A673 (cell line): Measurements from ENCODE around the gene MRFAP1L1. TPM values are rescaled to one million over a fixed set of nuclear protein-coding genes. Genes with fewer than 3 reads are reported as not detected.
"Not testable (repeated sequence)": the region's sequence is repeated elsewhere in the genome, so short reads cannot be mapped to it uniquely, and the experiment has no call there.

Experiments
- Bru-seq: library from RNA; stranded (reverse); fragments of 400-500 nt; gene quantifications from one replicate; lab custom pipeline; 2021; lab: Mats Ljungman, UMichigan
- BruChase-seq, 2 experiments: library from RNA; stranded (reverse); fragments of 400-500 nt; gene quantifications; one replicate each; lab custom pipeline; 2021; lab: Mats Ljungman, UMichigan
- BruUV-seq: library from RNA; stranded (reverse); fragments of 400-500 nt; replicated peaks from 2 replicates; lab custom pipeline; 2021; lab: Mats Ljungman, UMichigan
- CTCF ChIA-PET: fragments of 300-600 bp; sonication (Branson Sonifier 250); formaldehyde crosslinking; loops from one replicate; lab custom pipeline; 2022; ENCODE audit warnings: antibody characterized with exemption; lab: Charles Lee
- POLR2A ChIA-PET: fragments of 300-600 bp; sonication (Branson Sonifier 250); formaldehyde crosslinking; loops from one replicate; lab custom pipeline; 2022; ENCODE audit warnings: antibody characterized with exemption; ENCODE audit not compliant: low non-redundant PET; lab: Charles Lee
- DNase-seq: peaks from one replicate; pipeline ENCODE4 v3.0.0-alpha.2; 2015; ENCODE audit warnings: low spot score
- H3K27ac ChIP-seq: fragments of 200-600 bp; sonication (generic); 2 replicates; pipeline ENCODE4 v1.5.1; 2016; ENCODE audit warnings: mixed run types, low read depth, mild to moderate bottlenecking, mixed read lengths, antibody characterized with exemption, low read length; ENCODE audit not compliant: poor library complexity, severe bottlenecking
- H3K27me3 ChIP-seq: fragments of 200-600 bp; sonication (generic); replicated peaks from 2 replicates; pipeline ENCODE4 v1.6.1; 2017; ENCODE audit warnings: mixed run types, low read depth, mild to moderate bottlenecking, mixed read lengths, antibody characterized with exemption, low read length; ENCODE audit not compliant: insufficient read depth, poor library complexity
- H3K36me3 ChIP-seq: fragments of 200-600 bp; sonication (generic); 2 replicates; pipeline ENCODE4 v1.6.1; 2016; ENCODE audit warnings: mixed run types, mild to moderate bottlenecking, mixed read lengths, antibody characterized with exemption, low read length; ENCODE audit not compliant: insufficient read depth, poor library complexity, severe bottlenecking
- H3K4me1 ChIP-seq: fragments of 200-600 bp; sonication (generic); 2 replicates; pipeline ENCODE4 v1.6.1; 2017; ENCODE audit warnings: mixed run types, mild to moderate bottlenecking, mixed read lengths, antibody characterized with exemption, low read length; ENCODE audit not compliant: insufficient read depth, poor library complexity, severe bottlenecking
- H3K4me3 ChIP-seq: fragments of 200-600 bp; sonication (generic); 2 replicates; pipeline ENCODE4 v1.5.1; 2016; ENCODE audit warnings: low read depth, mixed run types, mild to moderate bottlenecking, mixed read lengths, low read length; ENCODE audit not compliant: poor library complexity, severe bottlenecking
- H3K9me3 ChIP-seq: fragments of 200-600 bp; sonication (generic); 2 replicates; pipeline ENCODE4 v1.6.1; 2016; ENCODE audit warnings: mixed run types, low read depth, mild to moderate bottlenecking, mixed read lengths, antibody characterized with exemption, low read length; ENCODE audit not compliant: poor library complexity, severe bottlenecking
- EZH2 ChIP-seq: fragments of 200-600 bp; sonication (generic); IDR thresholded peaks from 2 replicates; pipeline ENCODE4 v1.6.1; 2017; ENCODE audit warnings: borderline replicate concordance, low read depth, mild to moderate bottlenecking, mixed read lengths, antibody characterized with exemption, low read length; ENCODE audit not compliant: poor library complexity, severe bottlenecking
- intact Hi-C: fragments of 100-400 bp; cut with micrococcal nuclease; formaldehyde crosslinking; loops from one replicate; pipeline ENCODE4 v1.10.0; 2022; ENCODE audit not compliant: unreplicated experiment
- long read RNA-seq: library from polyadenylated mRNA; stranded (forward); transcript quantifications from one replicate; pipeline ENCODE4 v2.0.0, GENCODE V29; 2022
- total RNA-seq: library from RNA; stranded (reverse); gene quantifications from 2 replicates; pipeline ENCODE4 v1.2.3, GENCODE V29; 2021
- TF ChIP-seq, protein P1 (sequence below): fragments of 300-800, 200-600 bp; sonication (generic); conservative IDR thresholded peaks from 2 replicates; pipeline ENCODE4 v1.5.1; 2017; ENCODE audit warnings: low read depth, mild to moderate bottlenecking, antibody characterized with exemption, low read length, moderate library complexity, mixed read lengths

MRFAP1L1 gene
- total RNA-seq, result 60.8 and 61.0 TPM in 2 replicates
- Bru-seq, nascent RNA, result percentile 97 among the genes with signal in this experiment
- percentile 100 among the genes with signal in this experiment for BruChase-seq, experiment 1, labeled RNA remaining after a 2-hour chase
- BruChase-seq, experiment 2, labeled RNA remaining after a 6-hour chase, result percentile 99 among the genes with signal in this experiment
- long read RNA-seq, transcript MRFAP1L1-202 (1 exons, 2,127 nt), result minor isoform, 10 of 68 reads
- long read RNA-seq, transcript MRFAP1L1-201 (2 exons, 1,593 nt), result major isoform, 56 of 68 reads
- long read RNA-seq, partial matches to known transcripts, result 0 of 68 reads
- long read RNA-seq, other reads (novel, unspliced or antisense), result 2 of 68 reads

GRCh38 chr4:6709230-6710114, at the start of gene MRFAP1L1:
Gene MRFAP1L1 (minus strand): TSS chr4:6709865. CDS start chr4:6709629, 236 bp downstream.
- Histone ChIP-seq H3K4me1 (peaks cover 17% of the 10 kb centered on the region), H3K4me3 (peak within 1 kb of the TSS; percentile 72), H3K36me3 (peaks cover 10% of the 10 kb centered on the region), H3K27ac (peak within 1 kb of the TSS; percentile 65), H3K9me3 (no peaks in the 10 kb centered on the region), H3K27me3 (no peaks in the 10 kb centered on the region)
- CTCF ChIA-PET, result interaction anchor here (0.5 to 0.6 kb wide), 3 partner anchors 11 to 729 kb away, joined by 3 to 9 read pairs (median 3); no protein-coding TSS in a partner anchor
- TF ChIP-seq EZH2, result no peak
- TF ChIP-seq, protein P1, sequence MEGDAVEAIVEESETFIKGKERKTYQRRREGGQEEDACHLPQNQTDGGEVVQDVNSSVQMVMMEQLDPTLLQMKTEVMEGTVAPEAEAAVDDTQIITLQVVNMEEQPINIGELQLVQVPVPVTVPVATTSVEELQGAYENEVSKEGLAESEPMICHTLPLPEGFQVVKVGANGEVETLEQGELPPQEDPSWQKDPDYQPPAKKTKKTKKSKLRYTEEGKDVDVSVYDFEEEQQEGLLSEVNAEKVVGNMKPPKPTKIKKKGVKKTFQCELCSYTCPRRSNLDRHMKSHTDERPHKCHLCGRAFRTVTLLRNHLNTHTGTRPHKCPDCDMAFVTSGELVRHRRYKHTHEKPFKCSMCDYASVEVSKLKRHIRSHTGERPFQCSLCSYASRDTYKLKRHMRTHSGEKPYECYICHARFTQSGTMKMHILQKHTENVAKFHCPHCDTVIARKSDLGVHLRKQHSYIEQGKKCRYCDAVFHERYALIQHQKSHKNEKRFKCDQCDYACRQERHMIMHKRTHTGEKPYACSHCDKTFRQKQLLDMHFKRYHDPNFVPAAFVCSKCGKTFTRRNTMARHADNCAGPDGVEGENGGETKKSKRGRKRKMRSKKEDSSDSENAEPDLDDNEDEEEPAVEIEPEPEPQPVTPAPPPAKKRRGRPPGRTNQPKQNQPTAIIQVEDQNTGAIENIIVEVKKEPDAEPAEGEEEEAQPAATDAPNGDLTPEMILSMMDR, result no peak
- POLR2A ChIA-PET, result interaction anchor here (0.6 kb wide), 2 partner anchors 36 to 75 kb away, joined by 4 to 7 read pairs; no protein-coding TSS in a partner anchor
- TSS peak; percentile 84 for BruUV-seq
- intact Hi-C loops, result no loop called here
- DNase-seq, result peak; percentile 98

DNA sequence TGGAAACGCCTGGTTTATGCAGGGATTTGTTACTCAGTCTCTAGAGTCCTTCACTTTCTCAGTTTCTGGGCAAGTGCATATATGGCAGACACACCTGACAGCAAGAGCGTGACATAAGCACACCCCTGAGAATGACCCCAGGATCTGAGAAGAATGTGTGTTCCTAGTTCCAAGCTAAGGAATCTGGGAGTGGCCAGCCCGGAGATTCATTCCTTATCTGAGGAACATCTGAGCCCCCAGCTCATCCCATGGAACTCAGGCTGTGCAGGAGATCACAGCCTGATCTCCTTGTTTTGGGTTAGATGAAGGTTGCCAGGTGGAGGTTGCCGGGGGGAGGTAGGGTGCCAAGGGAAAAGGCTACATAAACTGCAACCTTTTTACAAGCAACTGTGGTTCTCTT, 49.1 kb upstream of the MRFAP1L1 start:
- TF ChIP-seq EZH2, result no peak
- TF ChIP-seq, protein P1, result no peak
- Histone ChIP-seq H3K9me3 (no peaks in the 10 kb centered on the region), H3K27ac (no peak overlapping the region), H3K4me3 (no peak overlapping the region), H3K4me1 (no peaks in the 10 kb centered on the region), H3K36me3 (no peaks in the 10 kb centered on the region), H3K27me3 (no peaks in the 10 kb centered on the region)
- intact Hi-C loops, result no loop called here
- no peak for DNase-seq
- ChIA-PET POLR2A (no interaction called here), CTCF (no interaction called here)
- BruUV-seq, result no TSS peak

DNA sequence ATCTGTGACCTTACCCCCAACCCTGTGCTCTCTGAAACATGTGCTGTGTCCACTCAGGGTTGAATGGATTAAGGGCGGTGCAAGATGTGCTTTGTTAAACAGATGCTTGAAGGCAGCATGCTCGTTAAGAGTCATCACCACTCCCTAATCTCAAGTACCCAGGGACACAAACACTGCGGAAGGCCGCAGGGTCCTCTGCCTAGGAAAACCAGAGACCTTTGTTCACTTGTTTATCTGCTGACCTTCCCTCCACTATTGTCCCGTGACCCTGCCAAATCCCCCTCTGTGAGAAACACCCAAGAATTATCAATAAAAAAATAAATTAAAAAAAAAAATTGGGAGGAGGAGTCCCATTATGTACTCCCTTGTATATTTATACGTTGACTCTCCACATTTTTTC, 46.7 kb upstream of the MRFAP1L1 start:
- BruUV-seq, intact Hi-C loops, H3K9me3 ChIP-seq, CTCF ChIA-PET, DNase-seq, H3K27me3 ChIP-seq, H3K27ac ChIP-seq, POLR2A ChIA-PET, H3K4me1 ChIP-seq, H3K36me3 ChIP-seq, H3K4me3 ChIP-seq: not testable (repeated sequence)
